ENCODE results near the gene PPA1.
"Not testable (repeated sequence)": the region's sequence is repeated elsewhere in the genome, so short reads cannot be mapped to it uniquely, and the experiment has no call there.

PPA1 gene

GRCh38 chr10:70233109-70233938 is at the start of gene PPA1:
TSS of gene PPA1 (minus strand) at chr10:70233429. CDS start at chr10:70233327, 102 bp downstream.
- in situ Hi-C loops (cut with HindIII; ENCODE audit: low pct_ligation_motif_present, low pct_unique_long_range_greater_than_20kb, low sequenced_read_pairs): no loop called here

GRCh38 chr10:70281609-70282008 is 48.4 kb upstream of the PPA1 start:
- no peak for DNase-seq
- in situ Hi-C loops (cut with HindIII; ENCODE audit: low pct_ligation_motif_present, low pct_unique_long_range_greater_than_20kb, low sequenced_read_pairs): no loop called here

More at GRCh38 chr10:70233109-70233938, at the start of gene PPA1:
- DNase-seq: peak; percentile 98

- in situ Hi-C loops (cut with HindIII; ENCODE audit: low pct_ligation_motif_present, low pct_unique_long_range_greater_than_20kb, low sequenced_read_pairs): no loop called here
- no peak for DNase-seq
These were observed 46.9 kb upstream of the PPA1 start for GRCh38 chr10:70280099-70280498.

GRCh38 chr10:70277396-70278030 is 44.3 kb upstream of the PPA1 start:
- in situ Hi-C loops (cut with HindIII; ENCODE audit: low pct_ligation_motif_present, low pct_unique_long_range_greater_than_20kb, low sequenced_read_pairs): no loop called here
- no peak for DNase-seq

- in situ Hi-C loops (cut with HindIII; ENCODE audit: low pct_ligation_motif_present, low pct_unique_long_range_greater_than_20kb, low sequenced_read_pairs): no loop called here
- DNase-seq: no peak
These were observed 41.4 kb upstream of the PPA1 start for GRCh38 chr10:70274643-70275042.

GRCh38 chr10:70272925-70273316 is 39.7 kb upstream of the PPA1 start:
- in situ Hi-C loops (cut with HindIII; ENCODE audit: low pct_ligation_motif_present, low pct_unique_long_range_greater_than_20kb, low sequenced_read_pairs): no loop called here
- DNase-seq: peak; percentile 40

- no peak for DNase-seq
- in situ Hi-C loops (cut with HindIII; ENCODE audit: low pct_ligation_motif_present, low pct_unique_long_range_greater_than_20kb, low sequenced_read_pairs): no loop called here
These were observed 39.0 kb upstream of the PPA1 start for GRCh38 chr10:70271996-70272924.

- in situ Hi-C loops (cut with HindIII; ENCODE audit: low pct_ligation_motif_present, low pct_unique_long_range_greater_than_20kb, low sequenced_read_pairs): no loop called here
- DNase-seq: no peak
These were observed 37.7 kb upstream of the PPA1 start for GRCh38 chr10:70270952-70271351.

GRCh38 chr10:70269741-70270140 is 36.5 kb upstream of the PPA1 start:
- in situ Hi-C loops (cut with HindIII; ENCODE audit: low pct_ligation_motif_present, low pct_unique_long_range_greater_than_20kb, low sequenced_read_pairs): no loop called here
- DNase-seq: no peak

GRCh38 chr10:70268376-70268775 is 35.1 kb upstream of the PPA1 start:
- in situ Hi-C loops (cut with HindIII; ENCODE audit: low pct_ligation_motif_present, low pct_unique_long_range_greater_than_20kb, low sequenced_read_pairs): no loop called here
- DNase-seq: no peak

- DNase-seq: peak; percentile 81
- in situ Hi-C loops (cut with HindIII; ENCODE audit: low pct_ligation_motif_present, low pct_unique_long_range_greater_than_20kb, low sequenced_read_pairs): no loop called here
These were observed 34.1 kb upstream of the PPA1 start for GRCh38 chr10:70267161-70267933.

GRCh38 chr10:70266701-70267100 is 33.5 kb upstream of the PPA1 start:
- in situ Hi-C loops (cut with HindIII; ENCODE audit: low pct_ligation_motif_present, low pct_unique_long_range_greater_than_20kb, low sequenced_read_pairs): no loop called here
- no peak for DNase-seq

- DNase-seq: no peak
- in situ Hi-C loops (cut with HindIII; ENCODE audit: low pct_ligation_motif_present, low pct_unique_long_range_greater_than_20kb, low sequenced_read_pairs): no loop called here
These were observed 32.8 kb upstream of the PPA1 start for GRCh38 chr10:70266056-70266455.

GRCh38 chr10:70265032-70265689 is 31.9 kb upstream of the PPA1 start:
- peak; percentile 26 for DNase-seq
- in situ Hi-C loops (cut with HindIII; ENCODE audit: low pct_ligation_motif_present, low pct_unique_long_range_greater_than_20kb, low sequenced_read_pairs): no loop called here

GRCh38 chr10:70260734-70261133 is 27.5 kb upstream of the PPA1 start:
- in situ Hi-C loops (cut with HindIII; ENCODE audit: low pct_ligation_motif_present, low pct_unique_long_range_greater_than_20kb, low sequenced_read_pairs): no loop called here
- DNase-seq: no peak

GRCh38 chr10:70260259-70260658 is 27.0 kb upstream of the PPA1 start:
- in situ Hi-C loops (cut with HindIII; ENCODE audit: low pct_ligation_motif_present, low pct_unique_long_range_greater_than_20kb, low sequenced_read_pairs): no loop called here
- DNase-seq: no peak

GRCh38 chr10:70258216-70258615 is 25.0 kb upstream of the PPA1 start:
- no peak for DNase-seq
- in situ Hi-C loops (cut with HindIII; ENCODE audit: low pct_ligation_motif_present, low pct_unique_long_range_greater_than_20kb, low sequenced_read_pairs): no loop called here

GRCh38 chr10:70257816-70258215 is 24.6 kb upstream of the PPA1 start:
- in situ Hi-C loops (cut with HindIII; ENCODE audit: low pct_ligation_motif_present, low pct_unique_long_range_greater_than_20kb, low sequenced_read_pairs); DNase-seq: not testable (repeated sequence)
